Activated naive CD8-positive, alpha-beta T cell treated with anti-CD3 and anti-CD28 coated beads for 36 hours (primary cell): Measurements from ENCODE around the gene NOTCH2. TPM values are rescaled to one million over a fixed set of nuclear protein-coding genes. Genes with fewer than 3 reads are reported as not detected.
A peak's percentile ranks its signal among the peaks of the same experiment; 100 is the strongest.
"Not testable (repeated sequence)": the region's sequence is repeated elsewhere in the genome, so short reads cannot be mapped to it uniquely, and the experiment has no call there.

ENCODE experiments used
- DNase-seq: peaks from one replicate; pipeline ENCODE4 v3.0.0; 2021
- H3K27ac Mint-ChIP-seq: one replicate; pipeline ENCODE4 v1.8.0; 2022; ENCODE audit warnings: mild to moderate bottlenecking, moderate library complexity, mixed read lengths
- H3K27me3 Mint-ChIP-seq: one replicate; pipeline ENCODE4 v1.8.0; 2022; ENCODE audit warnings: mild to moderate bottlenecking, mixed read lengths
- H3K36me3 Mint-ChIP-seq: one replicate; pipeline ENCODE4 v1.8.0; 2021; ENCODE audit warnings: mild to moderate bottlenecking, mixed read lengths
- H3K4me1 Mint-ChIP-seq: one replicate; pipeline ENCODE4 v1.8.0; 2021; ENCODE audit warnings: mixed read lengths
- H3K4me3 Mint-ChIP-seq: one replicate; pipeline ENCODE4 v1.8.0; 2022; ENCODE audit warnings: mild to moderate bottlenecking, moderate library complexity, mixed read lengths
- H3K9me3 Mint-ChIP-seq: one replicate; pipeline ENCODE4 v1.8.0; 2022; ENCODE audit warnings: mixed read lengths
- total RNA-seq, 2 experiments: library from RNA; stranded (reverse); gene quantifications; one replicate each; pipeline ENCODE4 v1.2.3, GENCODE V29; 2021

NOTCH2 gene
- total RNA-seq, result 10 to 100 TPM; 39.5 to 46.2 TPM

DNA sequence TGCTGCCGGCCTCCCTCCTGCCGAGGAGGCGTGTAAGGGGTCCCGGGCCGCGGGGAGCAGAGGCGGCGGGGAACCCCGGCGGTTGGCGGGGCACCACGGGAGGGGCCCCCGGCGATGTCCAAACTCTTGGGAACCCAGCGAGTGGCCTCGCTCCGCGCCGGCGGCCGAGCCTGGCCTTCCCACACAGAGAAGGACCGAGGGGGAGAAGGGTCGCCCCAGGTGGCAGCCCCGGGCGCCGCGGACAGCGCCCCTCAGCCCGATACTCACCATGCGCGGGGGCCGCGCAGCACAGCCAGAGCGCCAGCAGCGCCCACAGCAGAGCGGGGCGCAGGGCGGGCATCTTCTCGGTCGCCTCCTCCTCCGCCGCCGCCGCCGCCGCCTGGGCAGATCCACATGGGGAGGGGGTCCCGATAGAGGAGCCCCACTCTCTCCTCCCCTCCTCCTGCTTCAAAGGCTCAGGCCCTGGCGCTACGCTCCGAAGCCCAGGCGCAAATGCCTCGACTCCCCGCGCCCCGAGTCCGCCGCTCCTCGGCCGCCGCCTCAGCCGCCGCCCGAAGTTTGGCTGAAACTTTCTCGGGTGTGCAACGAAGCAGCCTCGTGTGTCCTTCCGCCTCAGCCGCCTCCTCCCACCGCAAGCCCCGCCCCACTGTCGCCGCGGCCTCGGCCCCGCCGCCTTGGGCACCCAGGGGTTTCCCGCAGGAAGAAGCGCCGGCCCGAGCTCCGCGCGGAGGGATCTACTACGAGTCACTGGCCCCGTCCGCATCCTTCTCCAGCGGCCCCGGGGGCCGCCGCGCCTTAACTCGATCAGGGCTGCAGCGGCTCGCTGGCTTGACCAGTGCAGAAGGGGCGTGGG lies at the start of gene NOTCH2:
NOTCH2 (minus strand) TSS at position 596 of the 853 bp plus-strand sequence; CDS start at position 340, 256 bp downstream.
- peak within 1 kb of the TSS; percentile 69 for H3K27ac Mint-ChIP-seq
- not testable (repeated sequence) for H3K36me3 Mint-ChIP-seq, H3K9me3 Mint-ChIP-seq, H3K4me1 Mint-ChIP-seq, H3K27me3 Mint-ChIP-seq
- H3K4me3 Mint-ChIP-seq, result peak within 1 kb of the TSS; percentile 63
- peak; percentile 73 for DNase-seq

DNA sequence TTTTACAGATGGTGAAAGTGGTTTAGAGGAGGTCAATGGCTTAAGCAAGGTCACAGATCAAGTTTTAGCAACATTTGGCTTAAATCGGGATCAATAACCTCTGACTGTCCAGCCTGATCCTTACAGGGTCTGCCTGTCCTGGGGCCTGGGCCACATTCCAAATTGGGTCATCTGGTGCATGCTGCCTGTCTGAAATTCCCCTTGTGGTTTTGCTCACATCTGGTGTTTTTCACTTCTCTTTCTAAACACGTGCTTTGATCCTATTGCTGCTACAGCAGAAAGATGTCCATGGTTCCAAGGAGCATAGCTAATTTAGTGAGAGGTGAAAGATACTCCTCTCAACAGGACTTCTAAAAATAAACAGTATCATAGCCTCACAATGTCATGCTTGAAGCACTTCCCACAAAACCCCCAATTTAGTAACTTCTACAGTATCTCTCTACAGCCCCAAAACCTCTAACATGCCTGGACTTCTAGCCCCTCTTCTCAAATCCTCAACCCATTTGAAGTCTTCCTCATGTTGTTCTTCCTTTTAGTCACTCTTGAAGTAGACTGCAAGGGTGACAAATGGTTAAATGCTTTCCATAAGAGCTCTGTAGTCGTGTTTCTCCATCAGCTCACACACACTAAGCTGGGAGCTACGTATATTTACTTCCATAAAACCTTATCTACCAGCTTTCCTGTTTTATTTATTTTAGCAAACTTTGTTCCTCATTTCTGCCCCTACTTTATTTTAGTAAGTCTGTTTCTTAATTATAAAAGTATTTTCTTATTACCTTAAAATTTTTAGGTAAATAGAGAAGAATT lies 48.1 kb upstream of the NOTCH2 start:
- H3K27ac Mint-ChIP-seq, DNase-seq, H3K4me1 Mint-ChIP-seq, H3K36me3 Mint-ChIP-seq, H3K27me3 Mint-ChIP-seq, H3K9me3 Mint-ChIP-seq, H3K4me3 Mint-ChIP-seq: not testable (repeated sequence)

DNA sequence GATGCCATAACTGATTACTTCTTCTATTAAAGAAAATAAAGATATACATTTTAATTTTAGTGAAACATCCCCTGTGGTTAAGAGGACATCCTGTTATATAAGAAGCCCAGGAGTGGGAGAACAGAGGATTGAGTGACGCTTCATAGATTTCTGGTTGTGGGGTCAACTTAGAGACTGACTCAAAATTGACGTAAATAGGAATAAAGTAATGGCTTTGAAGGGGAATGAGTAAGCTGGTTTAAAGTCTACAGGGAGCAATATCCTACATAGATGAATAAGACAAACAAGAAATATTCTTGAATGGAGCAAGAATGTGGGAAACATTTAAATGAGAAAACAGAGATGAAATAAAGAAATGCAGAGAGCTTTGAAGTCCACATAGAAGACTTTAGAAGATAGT lies 46.6 kb upstream of the NOTCH2 start:
- H3K4me3 Mint-ChIP-seq, H3K9me3 Mint-ChIP-seq, DNase-seq, H3K4me1 Mint-ChIP-seq, H3K27me3 Mint-ChIP-seq, H3K27ac Mint-ChIP-seq, H3K36me3 Mint-ChIP-seq: not testable (repeated sequence)

DNA sequence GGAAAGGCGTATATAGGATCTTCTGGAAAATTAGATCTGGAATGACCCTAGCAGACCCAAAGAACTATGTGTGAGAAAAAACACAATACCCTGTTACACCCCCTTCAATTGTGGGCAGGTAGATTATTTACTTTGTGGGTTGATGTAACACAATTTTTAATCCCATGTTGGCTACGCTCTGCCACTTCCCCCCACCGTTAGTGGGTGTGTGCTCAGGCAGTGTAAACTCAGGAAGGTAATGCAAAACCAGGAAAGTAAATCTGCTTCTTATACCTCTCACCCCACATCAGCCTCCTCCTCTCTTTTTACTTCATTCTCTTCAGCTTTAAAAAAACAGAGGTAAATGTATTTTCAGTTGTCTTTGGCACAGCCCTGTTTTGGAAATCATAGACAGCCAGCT lies 43.7 kb upstream of the NOTCH2 start:
- H3K4me3 Mint-ChIP-seq, DNase-seq, H3K9me3 Mint-ChIP-seq, H3K27ac Mint-ChIP-seq, H3K36me3 Mint-ChIP-seq, H3K27me3 Mint-ChIP-seq, H3K4me1 Mint-ChIP-seq: not testable (repeated sequence)

DNA sequence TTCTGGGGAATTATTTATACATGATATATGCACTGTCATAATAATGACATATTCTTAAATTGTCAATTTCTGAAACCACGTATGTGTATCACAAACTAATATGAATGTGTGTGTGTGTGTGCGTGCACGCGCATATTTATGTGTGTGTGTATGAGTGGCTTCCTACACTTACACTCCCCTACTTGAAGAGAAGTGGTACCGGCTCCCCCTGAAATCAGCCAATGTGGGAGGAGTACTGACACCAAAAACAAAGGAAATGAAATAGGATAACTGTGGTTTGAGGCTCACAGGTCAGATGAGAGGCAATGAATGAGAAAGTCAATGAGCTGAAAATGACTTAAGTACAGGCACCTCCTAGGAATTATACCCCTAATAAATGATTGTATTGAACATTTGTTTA lies 42.8 kb upstream of the NOTCH2 start:
- H3K9me3 Mint-ChIP-seq, H3K36me3 Mint-ChIP-seq: not testable (repeated sequence)

DNA sequence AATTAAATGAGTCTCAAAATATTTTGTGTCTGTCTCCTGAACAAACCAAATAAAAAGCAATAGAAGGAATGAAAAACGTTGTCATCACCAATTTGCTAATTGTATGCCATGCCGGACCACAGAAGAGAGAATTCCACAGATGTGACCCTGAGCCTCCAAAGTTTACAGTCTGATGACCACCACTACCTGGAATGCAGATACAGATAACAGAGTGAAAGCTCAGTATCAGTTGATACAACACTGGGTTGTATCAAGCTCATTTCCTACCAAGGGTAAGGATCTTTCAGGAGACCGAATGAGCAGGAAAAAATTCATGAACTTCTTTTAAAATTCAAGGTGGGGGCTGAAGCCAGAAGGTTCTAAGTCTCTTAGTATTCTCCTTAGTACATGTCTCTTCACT lies 42.3 kb upstream of the NOTCH2 start:
- not testable (repeated sequence) for H3K4me3 Mint-ChIP-seq, H3K27me3 Mint-ChIP-seq, DNase-seq, H3K4me1 Mint-ChIP-seq, H3K36me3 Mint-ChIP-seq, H3K27ac Mint-ChIP-seq, H3K9me3 Mint-ChIP-seq

More for the DNA sequence above, 42.8 kb upstream of the NOTCH2 start:
- DNase-seq, H3K27ac Mint-ChIP-seq, H3K27me3 Mint-ChIP-seq, H3K4me1 Mint-ChIP-seq, H3K4me3 Mint-ChIP-seq: not testable (repeated sequence)

DNA sequence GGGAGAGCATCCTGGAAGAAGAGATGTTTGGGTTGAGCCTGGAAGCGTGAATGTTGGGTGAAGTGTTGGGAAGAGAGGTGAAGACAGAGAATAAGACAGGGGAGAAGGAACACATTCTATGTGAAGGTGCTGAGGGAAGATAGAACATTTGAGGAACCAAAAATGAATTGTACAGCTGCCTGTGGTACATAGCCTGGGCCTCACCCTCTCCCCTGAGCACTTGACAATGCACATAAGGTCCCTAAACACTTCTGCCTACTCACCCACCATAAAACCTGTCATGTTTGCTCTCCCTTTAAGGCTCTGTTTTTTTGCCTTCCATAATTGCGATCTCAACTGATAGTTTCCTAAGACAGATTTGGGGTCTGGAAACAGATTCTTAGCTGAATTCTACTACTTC lies 41.5 kb upstream of the NOTCH2 start:
- DNase-seq, H3K4me3 Mint-ChIP-seq, H3K27me3 Mint-ChIP-seq, H3K27ac Mint-ChIP-seq, H3K4me1 Mint-ChIP-seq, H3K9me3 Mint-ChIP-seq, H3K36me3 Mint-ChIP-seq: not testable (repeated sequence)

DNA sequence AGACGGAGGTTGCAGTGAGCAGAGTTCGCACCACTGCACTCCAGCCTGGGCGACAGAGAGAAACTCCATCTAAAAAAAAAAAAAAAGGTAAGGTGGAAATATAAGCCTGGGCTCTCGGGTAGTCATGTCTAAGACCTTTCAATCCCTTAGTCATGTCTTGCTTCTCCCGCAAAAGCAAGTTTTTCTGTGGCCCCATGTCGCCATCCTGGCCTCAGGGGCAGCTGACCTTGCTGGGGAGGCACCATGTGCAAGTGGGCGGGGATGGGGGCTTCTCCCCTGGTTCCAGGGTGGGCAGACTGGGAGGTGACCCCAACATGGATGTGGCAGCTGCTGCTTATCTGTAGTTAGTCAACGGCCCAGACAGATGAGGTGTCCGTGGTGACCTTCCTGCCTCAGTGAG lies 40.2 kb upstream of the NOTCH2 start:
- H3K4me3 Mint-ChIP-seq, DNase-seq, H3K27me3 Mint-ChIP-seq, H3K27ac Mint-ChIP-seq, H3K9me3 Mint-ChIP-seq, H3K36me3 Mint-ChIP-seq, H3K4me1 Mint-ChIP-seq: not testable (repeated sequence)

DNA sequence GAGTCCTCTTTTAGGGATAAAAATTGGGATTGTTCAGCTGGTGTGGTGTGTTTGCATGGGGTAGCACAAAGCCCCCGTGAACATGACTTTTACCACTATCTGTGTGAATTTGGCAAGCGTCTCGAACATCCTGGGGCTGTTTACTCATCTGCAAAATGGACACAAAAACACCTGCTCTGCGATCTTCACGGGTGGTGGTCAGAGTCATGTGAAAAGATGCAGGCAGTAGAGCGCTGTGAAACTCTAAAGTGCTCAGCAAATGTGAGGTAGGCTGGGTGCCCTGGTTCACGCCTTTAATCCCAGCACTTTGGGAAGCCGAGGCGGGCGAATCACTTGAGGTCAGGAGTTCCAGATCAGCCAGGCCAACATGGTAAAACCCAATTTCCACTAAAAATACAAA lies 39.7 kb upstream of the NOTCH2 start:
- not testable (repeated sequence) for H3K4me3 Mint-ChIP-seq, H3K4me1 Mint-ChIP-seq, H3K27me3 Mint-ChIP-seq, H3K36me3 Mint-ChIP-seq, H3K9me3 Mint-ChIP-seq, DNase-seq, H3K27ac Mint-ChIP-seq

DNA sequence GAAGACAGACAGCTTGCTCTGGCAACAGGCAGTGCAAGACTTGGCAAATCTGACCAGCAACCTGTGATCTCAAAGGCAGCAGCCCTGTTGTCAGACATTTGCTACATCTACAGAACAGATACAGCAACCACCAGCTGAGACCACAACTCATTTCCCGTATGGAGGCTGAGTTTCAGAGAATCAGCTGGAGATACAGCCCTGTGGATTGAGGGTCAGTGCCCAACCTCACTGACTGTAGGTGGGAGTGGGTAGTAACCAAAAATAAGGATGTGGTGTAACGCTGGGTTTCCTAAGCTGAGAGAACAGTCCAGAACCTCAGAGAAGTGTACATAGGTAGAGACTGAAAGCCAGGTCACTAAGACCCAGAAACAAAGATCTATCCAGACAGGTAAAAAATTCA lies 35.8 kb upstream of the NOTCH2 start:
- H3K4me3 Mint-ChIP-seq, H3K36me3 Mint-ChIP-seq, H3K27me3 Mint-ChIP-seq, DNase-seq, H3K9me3 Mint-ChIP-seq, H3K27ac Mint-ChIP-seq, H3K4me1 Mint-ChIP-seq: not testable (repeated sequence)

DNA sequence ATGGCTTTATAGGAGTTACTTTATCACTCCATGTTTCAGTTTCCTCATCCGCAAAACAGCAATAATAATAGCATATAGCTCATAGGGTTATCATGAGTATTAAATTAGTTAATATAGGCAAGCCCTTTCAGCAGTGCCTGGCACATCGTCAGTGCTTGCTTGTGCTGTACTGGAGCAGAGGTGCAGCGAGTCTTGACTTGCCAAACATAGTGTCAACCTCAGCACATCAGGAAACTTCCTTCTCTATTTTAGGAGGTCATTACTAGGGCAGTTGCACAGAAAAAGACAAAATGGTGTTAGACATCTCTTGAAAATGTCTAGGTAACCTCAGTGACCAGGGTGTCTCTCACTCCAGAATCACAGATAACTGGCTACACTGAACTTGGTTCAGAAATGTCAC lies 34.3 kb upstream of the NOTCH2 start:
- not testable (repeated sequence) for H3K27me3 Mint-ChIP-seq, H3K4me3 Mint-ChIP-seq, DNase-seq, H3K27ac Mint-ChIP-seq, H3K9me3 Mint-ChIP-seq, H3K36me3 Mint-ChIP-seq
- H3K4me1 Mint-ChIP-seq, result peaks cover 13% of the 10 kb centered on the region

DNA sequence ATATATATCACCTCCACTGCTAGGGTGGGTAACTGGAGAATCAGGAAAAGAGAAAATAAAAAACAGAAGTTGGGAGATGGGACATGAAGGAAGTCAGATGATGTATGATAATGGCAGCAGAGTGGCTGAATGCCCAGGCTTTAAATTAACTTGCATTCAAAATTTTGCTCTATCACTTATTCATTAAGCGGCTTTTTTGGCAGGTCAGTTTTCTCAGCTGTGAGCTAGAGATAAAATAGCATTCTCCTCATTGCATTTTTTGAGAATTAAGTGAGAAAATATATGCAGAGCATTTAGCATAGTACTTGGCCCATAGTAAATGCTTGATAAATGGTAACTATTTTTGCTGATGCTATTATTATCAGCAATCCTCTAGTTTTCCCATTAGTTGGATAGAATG lies 32.1 kb upstream of the NOTCH2 start:
- not testable (repeated sequence) for H3K9me3 Mint-ChIP-seq, H3K4me3 Mint-ChIP-seq, DNase-seq, H3K27ac Mint-ChIP-seq, H3K27me3 Mint-ChIP-seq, H3K36me3 Mint-ChIP-seq
- H3K4me1 Mint-ChIP-seq, result peaks cover 14% of the 10 kb centered on the region

DNA sequence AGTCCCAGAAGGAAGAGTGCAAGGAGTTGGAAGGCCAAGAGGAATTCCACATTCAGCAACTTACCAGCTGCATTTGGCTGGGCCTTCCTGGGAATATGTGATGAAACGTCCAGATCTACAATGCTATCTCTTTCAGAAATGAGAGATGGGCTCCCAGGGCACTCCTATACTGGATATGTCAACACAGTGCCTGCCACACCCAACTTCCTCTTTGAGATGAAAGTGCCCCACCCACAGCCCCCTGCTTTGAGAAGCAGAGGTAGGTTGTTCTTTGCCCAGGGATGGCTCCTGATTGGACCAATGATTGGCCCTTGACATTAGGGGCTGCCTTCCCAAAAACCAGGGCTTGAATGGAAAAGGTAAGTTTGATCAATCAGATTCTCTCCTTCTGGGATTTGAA lies 31.1 kb upstream of the NOTCH2 start:
- not testable (repeated sequence) for H3K27ac Mint-ChIP-seq, DNase-seq, H3K4me3 Mint-ChIP-seq, H3K27me3 Mint-ChIP-seq, H3K36me3 Mint-ChIP-seq, H3K9me3 Mint-ChIP-seq
- peaks cover 12% of the 10 kb centered on the region for H3K4me1 Mint-ChIP-seq

DNA sequence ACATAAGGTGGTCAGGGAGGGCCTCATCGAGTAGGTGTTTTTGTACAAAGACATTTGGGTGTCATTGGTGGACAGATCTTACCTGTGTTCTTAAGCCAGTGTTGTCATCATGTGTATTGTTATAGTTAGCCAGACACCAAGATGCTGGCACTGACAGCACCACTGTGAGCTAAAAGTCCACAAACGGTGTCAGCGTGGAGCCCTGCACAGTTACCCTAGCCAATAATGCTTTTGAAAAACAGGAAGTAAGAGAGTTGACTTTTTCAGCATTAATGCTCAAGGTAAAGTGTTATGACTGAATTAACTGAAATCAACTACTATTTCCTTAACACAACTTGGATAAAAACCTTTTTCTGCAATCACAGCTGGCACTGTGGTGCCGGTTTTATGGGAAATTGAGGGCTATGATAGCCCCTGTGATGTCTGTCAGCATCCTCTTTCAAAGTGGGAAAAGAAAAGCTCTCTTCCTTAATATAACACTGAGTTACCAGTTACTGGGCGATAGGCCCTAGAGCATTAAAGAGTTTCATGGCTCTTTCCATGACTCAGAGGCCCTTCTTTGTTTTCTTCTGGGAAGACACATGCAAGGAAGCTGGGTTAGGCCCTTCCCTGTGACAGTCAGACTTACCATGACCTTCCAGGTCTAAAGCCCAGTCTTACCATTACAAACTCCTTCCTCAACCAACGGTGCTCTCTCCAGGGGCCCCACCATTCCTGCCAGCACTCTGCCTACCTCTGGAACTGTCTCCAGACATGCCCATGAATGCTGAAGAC lies 29.7 kb upstream of the NOTCH2 start:
- H3K9me3 Mint-ChIP-seq, DNase-seq, H3K4me3 Mint-ChIP-seq, H3K27me3 Mint-ChIP-seq, H3K36me3 Mint-ChIP-seq, H3K4me1 Mint-ChIP-seq: not testable (repeated sequence)
- peak overlapping the region; percentile 58 for H3K27ac Mint-ChIP-seq

DNA sequence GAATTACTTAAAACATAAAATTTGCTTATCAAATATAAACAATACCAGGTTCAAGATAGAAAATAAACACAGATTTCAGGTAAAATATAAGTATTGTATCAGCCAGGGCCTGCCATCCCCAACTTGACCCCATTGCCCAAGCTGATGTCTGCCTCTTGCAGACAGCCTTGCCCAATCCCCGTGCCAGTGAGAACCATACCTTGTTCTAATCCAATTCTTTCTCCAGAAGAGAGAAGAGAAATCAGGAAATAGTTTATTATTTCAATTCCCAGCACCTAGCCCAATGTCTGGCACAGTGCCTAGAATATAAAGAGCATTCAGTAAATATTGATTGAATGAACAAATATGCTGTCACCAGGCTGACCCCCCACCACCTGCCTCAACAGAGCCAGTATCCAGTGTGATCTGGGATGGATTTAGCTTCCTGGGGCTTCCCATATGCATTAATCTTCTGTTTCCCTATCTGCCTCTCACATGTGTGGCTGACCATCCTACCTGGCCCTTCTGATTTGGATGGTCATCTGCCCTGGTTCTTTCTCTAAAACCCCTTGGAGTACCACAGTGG lies 27.6 kb upstream of the NOTCH2 start:
- not testable (repeated sequence) for H3K4me1 Mint-ChIP-seq, DNase-seq, H3K9me3 Mint-ChIP-seq, H3K4me3 Mint-ChIP-seq, H3K27ac Mint-ChIP-seq, H3K36me3 Mint-ChIP-seq, H3K27me3 Mint-ChIP-seq
